HG02798 (cell line): ENCODE measurements around the gene BMP7.

Source experiments
- ATAC-seq: cut with Tn5 transposase; IDR thresholded peaks from one replicate; pipeline ENCODE4 v1.9.1; 2021; ENCODE audit warnings: mild to moderate bottlenecking; ENCODE audit not compliant: unreplicated experiment, poor library complexity

BMP7 gene

DNA sequence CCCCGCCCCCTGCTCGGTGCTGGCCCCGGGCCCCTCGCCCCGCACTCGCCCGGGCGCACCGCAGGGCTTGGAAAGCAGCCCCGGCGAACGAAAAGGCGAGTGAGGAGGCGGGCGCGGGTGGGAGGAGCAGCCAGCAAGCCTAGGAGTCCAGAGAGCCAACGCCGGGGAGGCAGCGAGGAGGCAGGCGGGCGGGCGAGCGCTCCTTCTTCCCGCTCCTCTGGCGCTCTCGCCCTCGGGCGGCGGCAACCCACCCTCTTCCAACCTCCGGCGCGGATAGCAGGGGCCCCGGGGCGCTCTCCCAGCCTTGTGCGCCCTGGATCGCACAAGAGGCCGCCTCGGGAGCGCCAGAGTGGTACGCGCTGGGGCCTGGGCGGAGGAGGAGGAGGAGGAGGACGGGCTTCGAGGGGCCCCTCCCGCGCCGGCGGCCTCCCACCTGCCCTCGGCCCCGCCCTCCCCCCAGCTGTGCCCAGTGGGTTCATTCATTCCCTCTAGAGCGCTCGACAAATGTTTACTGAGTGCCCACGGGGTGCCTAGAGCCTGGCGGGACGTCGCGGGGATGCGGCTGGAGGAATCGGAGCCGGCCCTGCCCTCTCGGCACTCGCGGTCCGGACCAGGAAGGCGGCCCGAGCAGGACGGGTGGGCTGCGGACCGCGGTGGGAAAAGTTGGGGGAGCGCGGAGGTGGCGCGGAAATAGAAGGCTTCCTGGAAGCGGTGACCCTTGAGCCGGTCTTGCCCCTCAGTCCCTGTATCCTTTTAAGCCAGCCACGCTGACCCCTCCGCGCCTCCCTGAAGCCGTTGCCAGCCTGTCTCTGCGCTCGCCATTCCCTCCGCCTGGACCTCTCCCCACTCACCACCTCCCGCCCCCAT lies at the start of gene BMP7:
Gene BMP7, minus strand, starts transcription at position 351 of the 867 bp plus-strand sequence. CDS start 519 bp downstream, outside the sequence.
- ATAC-seq = no peak

DNA sequence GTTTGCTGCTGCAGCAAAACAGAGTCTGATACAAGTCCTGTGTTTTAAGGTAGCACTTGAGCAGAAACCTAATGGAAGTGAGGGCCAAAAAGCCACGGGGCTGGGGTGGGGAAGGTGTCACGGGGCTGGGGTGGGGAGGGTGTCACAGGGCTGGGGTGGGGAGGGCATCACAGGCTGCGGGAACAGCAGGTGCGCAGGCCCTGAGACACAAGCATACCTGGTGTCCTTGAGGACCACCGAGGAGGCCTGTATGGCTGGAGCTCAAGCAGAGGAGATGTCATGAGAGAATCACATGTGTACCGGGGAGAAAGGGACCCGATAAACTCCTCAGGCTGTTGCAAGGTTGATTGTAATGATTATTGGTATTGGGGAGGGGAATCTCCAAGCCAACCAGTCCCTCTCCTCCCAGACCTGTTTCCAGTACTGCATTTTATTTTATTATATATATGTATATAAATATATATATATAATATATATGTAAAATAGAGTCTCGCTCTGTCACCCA lies 49.6 kb upstream of the BMP7 start:
- ATAC-seq = no peak

DNA sequence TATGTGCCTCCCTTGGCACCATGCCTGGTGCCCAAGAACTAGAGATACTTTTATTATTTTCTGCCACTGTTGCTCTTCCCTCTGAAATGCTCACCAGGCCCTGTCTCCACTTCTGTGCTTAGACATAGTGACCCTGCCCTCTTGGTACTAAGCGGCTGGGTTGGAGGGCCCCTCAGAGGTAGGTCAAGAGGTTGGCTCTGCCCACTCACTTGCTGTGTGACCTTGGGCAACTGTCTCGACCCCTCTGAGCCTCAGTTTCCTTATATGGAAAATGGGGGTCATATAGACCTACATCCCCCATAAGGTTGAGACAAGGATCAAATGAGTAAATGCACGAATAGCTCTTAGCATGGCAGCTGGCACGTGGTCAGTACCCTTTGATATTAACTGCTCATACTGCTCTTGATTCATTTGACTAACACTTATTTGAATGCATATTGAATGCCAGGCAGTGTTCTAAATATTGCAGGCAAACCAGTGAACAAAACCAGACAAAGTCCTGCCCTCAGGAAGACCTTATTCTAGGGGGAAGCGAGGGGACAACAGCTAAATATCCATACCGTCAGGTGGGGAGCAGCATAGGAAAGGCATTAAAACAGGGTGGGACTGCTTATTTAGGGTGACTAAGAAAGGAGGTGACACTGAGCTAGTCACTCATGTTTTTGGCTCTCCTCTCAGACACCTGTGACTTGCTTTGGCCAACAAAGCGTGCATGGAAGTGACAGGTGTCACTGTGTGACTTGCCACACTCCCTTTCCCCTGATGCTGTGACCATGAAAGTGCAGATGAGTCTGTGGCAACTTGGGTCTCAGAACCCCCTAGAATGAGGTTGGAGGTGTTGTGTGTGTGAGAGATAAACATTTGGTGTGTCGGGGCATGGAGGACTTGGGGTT lies 48.9 kb upstream of the BMP7 start:
- no peak for ATAC-seq

DNA sequence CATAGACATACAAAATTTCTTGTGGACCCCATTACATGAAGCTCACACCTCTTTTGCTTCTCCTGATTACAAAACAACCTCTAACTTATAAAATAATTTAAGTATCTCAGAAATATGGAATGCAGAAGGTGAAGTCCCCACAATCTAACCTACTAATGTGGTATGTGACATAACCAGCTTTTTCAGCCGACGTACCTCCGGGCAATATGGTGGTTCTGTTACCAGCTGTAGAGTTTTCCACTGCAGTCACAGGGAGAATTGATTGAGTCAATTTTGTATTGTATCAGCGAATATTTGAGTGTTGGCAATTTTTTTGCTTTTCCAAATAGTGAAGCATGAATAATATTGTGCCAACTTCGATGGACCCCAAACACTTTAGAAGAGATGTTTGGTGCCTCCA lies 47.5 kb upstream of the BMP7 start:
- no peak for ATAC-seq

DNA sequence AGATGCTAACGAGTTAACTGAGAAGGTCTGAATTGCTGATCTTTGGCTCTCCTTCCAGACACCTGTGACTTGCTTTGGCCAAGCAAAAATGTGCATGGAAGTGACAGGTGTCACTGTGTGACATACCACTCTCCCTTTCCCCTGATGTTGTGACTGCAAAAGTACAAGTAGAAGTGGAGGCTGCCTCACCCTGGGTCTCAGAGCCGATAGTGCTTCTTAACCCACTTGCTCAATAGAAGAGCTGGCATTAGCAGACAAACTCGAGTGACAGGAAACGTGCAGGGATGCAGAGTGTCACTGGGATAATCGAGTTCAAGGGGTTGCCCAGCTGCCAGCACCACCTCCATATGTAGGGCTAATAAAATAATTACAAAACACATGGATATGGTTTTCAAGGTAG lies 46.8 kb upstream of the BMP7 start:
- no peak for ATAC-seq

DNA sequence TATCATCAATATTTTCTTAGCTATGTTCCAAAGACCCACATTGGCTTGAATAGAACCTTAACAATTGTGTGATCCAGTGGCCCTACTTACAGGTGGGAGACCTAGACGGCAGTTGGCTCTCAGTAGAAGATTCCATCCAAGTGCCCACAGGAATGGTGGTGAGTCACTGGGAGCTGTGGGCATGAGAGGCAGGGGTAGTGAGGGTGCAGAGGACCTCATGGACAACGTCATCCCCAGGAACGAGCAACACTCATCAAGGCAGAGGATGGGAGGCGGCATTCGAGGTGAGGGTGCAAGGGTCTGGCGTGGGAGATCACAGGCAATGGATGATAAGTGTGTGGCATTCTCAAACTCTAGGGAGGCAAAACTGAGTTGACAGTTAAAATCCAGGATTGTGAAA lies 45.7 kb upstream of the BMP7 start:
- ATAC-seq = no peak

DNA sequence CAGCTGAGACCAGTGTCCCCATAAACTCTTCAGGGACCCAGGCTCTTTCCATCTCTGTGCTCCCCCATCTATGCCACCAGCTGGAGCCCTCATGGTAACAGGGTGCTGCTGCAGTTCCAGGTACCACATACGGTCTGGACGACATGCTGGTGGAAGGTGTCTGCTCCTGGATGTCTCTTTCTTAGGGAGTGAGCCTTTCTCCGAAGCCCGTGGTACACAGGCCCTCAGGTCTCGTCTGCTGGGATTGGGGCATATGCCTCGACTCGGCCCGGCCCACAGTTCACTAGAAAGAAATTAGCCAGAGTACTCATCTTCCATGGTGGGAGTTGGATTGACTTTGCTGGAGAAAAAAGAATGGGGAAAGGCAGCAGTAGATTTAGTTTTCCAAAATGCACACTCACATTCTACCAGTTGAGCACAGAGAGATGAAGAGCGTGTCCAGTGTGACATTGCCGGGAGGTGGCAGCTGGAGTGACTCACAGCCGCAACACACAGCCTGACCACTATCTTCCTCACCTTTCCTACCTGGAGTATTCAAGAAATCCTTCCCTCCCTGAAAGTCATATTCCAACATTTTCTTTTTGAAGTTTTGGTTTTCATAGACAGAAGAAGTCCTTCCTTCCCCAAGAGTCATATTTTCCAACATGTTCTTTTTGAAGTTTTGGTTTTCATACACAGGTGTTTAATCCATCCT lies 44.5 kb upstream of the BMP7 start:
- no peak for ATAC-seq

DNA sequence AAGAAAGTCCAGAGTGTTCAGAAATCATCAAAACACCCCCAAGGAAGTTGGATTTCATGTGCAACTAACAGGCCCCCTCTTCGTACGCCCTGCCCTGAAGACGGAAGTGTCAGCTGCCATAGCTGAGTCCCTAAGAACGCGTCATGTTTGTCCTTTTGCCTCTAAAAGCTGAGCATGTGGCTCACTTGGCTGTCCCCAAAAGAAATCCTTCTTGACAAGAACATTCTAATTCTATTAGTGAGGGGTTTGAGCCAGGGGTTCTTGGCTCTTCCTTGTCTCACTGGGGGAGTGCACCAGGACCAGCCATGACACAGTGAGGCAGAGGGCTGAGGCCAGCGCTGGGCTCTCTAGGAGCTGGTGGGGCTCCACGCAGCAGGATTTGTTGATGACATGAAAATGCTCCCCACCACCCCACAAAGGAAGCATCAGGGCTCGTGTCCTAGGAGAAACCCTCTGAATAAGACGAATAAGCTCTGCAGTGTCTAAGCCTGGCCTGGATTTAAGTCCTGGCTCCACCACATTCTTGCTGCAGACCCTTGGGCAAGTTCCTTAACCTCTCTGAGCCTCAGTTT lies 43.2 kb upstream of the BMP7 start:
- ATAC-seq = no peak

DNA sequence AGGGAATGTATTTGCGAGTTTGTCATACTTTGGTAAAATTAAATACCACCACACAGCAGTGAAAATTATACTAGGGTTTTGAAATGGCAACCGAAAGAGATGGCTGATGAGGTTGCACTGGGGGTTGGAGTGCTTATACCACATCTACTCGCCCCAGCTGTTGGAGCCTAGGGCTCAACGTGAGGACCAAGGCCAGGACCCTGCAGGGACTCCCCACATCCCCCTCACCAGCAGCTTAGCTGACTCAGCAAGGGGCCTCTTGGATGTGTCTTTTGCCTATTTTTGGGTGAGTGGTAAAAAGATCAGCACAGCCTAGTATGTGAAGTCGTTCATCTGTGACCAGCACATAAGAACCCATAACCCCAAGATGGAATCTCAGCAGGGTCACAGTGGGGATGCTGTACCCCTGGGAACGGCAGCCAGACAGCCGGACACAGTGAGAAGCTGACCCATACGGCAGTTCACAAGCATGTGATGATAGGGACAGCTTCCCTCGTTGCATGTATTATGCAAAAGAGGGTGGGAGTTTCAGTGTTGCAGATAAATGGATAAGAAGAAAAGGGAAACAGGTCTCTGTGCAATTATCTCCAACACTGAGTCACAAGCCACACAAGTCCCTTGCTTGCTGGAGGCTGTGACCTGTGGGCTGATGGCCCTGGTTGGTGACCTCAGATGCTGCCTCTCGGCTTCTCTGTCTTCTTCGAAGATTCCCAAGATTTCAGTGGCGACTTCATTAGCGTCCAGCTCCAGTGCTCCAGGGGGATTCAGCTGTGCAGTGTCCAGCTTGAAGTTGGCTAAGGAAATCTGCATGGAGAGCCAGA lies 42.2 kb upstream of the BMP7 start:
- ATAC-seq = no peak

DNA sequence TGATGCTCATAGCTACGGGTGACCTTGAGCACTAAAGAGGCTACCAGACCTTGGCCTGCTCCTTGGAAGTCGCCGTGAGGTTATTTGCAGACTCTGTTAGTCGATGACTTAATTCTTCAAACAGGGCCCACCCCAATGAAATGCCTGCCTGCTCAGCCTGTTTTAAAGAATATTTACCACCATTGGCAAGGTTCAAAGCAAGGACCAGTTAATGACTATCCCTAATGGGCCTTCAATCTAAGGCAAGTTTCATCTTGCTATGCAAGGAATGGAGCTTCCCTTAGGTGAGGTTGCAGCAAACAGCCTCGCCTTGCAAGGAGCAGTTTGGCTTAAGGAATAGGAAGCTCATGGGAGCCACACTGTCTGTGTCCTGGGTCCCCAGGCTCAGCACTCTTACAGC lies 40.3 kb upstream of the BMP7 start:
- ATAC-seq = no peak

DNA sequence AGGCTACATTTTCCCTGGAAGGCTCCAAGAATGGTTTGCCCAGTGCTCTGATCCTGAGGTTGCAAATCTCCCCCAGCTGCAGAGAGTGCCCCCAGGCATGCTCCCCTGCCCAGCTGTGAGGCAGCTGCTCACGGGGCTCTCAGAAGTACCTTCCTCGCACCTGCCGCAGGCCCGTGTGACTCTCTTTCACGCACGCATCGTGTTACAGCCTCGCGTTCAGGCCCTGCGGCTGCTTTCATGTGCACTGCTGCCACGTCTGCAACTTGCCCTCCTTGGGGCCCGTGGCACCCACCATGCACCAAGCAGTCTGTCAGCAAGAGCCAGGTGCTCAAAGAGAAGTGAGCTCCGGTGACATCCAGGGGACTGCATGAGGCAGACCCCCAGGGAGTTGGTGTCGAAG lies 34.6 kb upstream of the BMP7 start:
- no peak for ATAC-seq

DNA sequence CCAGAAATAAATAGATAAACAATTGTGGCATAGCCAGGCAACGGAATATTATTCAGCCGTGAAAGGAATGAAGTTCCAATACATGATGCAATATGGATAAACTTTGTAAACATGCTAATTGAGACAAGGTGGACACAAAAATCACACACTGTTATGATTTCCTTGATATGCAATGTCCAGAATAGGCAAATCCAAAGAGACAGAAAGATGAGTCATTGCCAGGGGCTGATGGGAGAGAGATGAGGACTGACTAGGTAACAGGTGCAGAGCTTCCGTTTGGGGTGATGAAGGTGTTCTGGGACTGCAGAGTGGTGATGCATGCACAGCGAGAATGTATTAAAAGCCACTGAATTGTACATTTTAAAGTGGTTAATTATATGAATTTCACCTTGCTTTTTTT lies 32.0 kb upstream of the BMP7 start:
- ATAC-seq = no peak

DNA sequence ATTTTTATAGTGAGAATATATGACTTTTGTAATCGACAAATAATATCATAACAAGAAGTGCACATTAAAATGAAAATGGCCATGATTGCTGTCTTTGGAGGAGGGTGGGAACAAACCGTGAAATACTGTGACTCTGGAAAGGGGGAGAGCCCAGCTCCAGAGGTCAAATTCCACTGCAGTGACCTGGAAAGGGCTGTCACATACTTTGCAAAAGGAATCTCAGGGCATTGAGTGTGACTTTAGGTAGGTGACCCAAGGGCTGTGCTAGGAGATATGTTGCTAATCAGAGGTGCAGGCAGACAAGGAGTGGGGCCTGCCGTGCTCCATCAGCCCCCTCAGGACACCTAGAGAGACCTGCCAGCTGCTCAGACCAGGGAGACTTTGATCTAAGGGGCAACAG lies 28.1 kb upstream of the BMP7 start:
- no peak for ATAC-seq

DNA sequence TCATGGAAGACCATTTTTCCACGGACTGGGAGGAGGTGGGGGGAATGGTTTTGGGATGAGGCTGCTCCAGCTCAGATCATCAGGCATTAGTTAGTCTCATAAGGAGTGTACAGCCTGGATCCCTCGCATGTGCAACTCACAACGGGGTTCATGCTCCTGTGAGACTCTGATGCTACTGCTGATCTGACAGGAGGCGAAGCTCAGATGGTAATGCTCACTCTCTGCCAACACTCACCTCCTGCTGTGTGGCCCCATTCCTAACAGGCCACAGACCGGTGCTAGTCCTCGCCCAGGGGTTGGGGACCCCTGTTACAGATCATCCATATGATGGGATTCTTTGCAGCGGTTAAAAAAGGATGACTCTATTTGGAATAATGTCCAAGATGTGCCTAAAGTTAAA lies 27.6 kb upstream of the BMP7 start:
- no peak for ATAC-seq

DNA sequence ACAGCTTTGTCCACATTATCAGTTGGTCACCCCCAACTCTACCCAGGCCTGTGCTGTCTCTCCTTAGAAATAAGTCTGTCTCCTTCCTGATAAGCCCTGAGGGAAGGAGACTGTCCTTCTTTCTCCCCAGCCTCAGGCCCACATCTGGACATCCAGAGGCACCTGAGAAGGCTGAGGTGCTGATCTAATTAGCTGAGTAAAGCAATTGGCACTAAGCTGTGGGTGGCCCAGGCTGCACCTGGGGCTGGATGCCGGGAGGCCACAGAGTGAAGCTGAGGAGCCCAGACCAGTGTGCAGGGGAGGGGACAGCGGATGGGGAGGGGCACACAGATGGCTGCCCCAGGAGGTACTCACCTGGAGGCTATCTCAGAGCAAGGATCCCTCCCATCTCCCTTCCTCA lies 26.2 kb upstream of the BMP7 start:
- no peak for ATAC-seq

DNA sequence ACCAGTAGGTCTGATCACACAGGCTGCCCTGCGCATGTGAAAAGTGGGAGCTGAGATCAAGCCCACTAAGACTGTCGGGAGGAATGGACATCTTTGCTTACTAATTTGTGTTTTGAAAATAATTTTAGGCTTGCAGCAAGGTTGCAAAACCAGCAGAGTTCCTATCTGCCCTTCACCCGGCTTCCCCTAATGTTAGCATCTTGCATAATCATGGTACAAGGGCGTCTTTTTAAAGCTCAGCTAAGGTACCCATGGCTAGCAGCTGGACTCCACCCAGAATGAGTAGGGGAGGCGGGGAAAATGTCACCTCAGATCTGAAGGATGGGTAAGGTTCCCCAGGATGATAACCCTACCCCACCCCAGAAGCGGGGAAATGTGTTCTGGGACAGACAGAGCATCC lies 25.3 kb upstream of the BMP7 start:
- ATAC-seq = no peak

DNA sequence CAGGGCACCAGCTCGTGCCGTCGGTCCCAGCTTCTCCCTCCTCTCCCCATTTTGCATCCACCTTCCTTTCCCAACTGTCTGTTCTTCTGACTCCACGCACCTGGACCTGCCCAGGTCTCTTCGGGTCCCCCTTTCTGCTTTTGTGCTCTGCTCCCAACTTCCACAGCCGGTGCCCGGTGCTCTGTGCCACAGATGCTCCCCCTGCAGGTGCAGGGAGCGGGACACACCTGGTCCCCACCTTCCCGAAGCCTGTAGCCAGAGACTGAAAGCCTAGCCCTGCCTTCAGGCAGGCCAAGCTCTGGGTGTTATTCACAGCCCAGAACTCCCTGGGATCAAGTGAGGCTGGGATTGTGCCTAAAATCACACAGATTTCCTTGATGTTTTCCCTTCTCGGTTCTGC lies 24.6 kb upstream of the BMP7 start:
- ATAC-seq = no peak

DNA sequence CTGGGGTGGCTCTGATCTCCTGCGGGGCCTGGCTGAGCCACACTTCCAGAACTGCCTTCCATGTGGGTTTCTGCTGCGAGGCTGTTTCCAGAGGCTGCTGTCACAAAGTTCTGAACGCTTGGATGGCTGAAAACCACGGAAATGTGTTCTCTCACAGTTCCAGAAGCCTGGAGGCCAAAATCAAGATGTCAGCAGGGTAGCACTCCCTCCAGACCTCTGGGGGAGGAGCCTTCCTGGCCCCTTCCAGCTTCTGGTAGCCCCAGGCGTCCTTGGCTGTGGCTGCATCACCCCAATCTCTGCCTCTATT lies 23.7 kb upstream of the BMP7 start:
- ATAC-seq = no peak

DNA sequence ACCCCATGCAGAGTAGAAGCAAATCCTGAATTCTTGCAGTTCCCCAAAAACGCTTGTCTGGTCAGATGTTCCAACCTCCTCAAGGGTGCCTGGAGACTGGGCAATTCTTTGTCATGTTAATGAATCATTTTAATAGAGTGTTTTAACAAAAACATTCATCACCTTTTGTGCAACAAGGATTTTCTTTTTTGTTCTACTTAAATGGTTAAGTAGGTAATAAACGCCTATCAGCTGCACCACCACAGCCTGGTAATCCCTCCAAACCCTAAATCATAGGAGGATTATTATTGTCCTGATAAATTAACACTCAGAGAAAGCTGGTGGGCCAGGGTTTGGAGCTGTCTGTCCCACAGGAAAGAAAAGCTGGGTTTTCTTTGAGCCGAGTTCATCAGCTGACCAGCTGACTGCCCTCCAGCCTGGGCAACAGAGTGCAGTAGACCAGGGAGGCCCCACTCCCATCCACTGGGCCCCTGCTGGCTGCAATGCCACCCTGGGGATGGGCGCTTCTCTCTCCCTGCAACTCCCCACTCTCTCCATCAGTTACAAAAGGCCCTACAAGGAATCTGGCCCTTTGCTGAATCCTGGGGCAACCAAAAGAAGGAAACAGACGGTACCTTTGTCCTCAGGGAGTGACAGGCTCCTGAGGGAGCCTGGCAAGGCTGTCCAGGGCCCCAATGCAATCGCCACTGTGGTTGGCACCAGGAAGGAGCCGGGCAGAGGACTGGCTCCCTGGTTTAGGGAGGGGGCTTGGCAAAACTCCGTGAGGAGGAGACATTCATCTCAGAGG lies 23.1 kb upstream of the BMP7 start:
- ATAC-seq = no peak
